HG03280 (cell line): ENCODE results near the gene RNF144A.

ENCODE experiments used
- ATAC-seq: cut with Tn5 transposase; IDR thresholded peaks from one replicate; pipeline ENCODE4 v1.9.1; 2021; ENCODE audit warnings: mild to moderate bottlenecking, moderate library complexity; ENCODE audit not compliant: unreplicated experiment

Gene RNF144A

GRCh38 chr2:6968319-6969100 is 51.3 kb downstream of the RNF144A start:
- no peak for ATAC-seq

DNA sequence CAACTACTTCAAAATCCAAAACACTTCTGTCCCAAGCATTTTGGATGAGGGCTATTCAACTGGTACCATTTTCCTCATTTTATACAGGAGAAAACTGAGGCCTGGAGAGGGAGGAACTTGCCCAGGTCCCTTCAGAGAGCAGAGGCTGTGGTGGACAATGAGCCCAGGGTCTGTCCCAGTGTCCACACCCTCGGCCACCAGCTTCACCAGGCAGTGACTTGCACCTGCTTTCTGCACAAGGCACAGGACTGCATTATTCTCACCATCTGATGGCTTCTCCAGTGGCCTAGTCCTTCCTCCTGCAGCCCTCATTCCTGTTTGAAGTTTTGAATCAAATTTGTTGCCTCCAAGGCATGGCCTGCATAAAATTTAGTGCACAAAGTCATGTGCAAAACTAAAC is 53.3 kb downstream of the RNF144A start:
- ATAC-seq: no peak

DNA sequence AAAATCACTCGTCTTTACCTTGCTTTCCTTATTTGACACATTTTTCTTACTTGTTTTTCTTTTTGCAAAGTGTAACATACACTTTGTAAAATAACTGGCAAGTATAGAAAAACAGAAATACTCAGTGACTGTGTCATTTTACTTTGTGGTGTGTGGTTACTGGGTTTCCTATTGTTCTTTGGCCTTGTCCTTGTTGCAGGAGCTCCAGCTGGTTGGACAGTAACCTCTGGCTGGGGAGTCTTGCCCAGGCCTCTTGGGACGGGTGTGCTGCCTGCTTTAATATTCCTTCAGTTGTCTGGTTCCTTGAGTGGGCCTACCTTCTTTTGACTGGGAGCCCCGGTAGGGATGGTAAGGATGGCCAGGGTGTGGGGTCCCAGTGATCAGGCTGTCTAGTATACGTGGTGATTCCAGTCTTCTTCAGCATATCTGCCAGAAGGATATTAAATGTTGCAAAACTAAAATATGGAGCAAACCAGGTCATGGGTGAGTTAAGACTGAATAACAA is 53.8 kb downstream of the RNF144A start:
- ATAC-seq: no peak

DNA sequence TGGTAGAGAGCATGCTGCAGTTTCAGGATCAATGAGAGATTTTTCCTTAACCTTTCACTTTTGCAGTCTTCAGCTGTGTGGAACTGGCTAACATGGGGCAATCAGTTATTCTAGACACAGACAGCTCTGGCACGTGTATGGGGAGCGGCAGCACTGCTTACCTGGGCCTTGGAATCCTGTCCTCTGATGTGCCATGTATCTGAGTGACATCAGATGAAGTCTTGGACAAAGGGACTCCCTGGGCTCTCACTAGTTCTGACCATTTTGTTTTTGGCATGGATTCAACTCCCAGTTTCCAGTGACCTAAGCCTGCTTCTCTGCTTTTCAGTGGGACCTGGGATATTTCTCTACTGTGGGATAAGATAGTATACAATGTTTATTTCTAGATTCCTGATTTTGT is 54.3 kb downstream of the RNF144A start:
- ATAC-seq: no peak

DNA sequence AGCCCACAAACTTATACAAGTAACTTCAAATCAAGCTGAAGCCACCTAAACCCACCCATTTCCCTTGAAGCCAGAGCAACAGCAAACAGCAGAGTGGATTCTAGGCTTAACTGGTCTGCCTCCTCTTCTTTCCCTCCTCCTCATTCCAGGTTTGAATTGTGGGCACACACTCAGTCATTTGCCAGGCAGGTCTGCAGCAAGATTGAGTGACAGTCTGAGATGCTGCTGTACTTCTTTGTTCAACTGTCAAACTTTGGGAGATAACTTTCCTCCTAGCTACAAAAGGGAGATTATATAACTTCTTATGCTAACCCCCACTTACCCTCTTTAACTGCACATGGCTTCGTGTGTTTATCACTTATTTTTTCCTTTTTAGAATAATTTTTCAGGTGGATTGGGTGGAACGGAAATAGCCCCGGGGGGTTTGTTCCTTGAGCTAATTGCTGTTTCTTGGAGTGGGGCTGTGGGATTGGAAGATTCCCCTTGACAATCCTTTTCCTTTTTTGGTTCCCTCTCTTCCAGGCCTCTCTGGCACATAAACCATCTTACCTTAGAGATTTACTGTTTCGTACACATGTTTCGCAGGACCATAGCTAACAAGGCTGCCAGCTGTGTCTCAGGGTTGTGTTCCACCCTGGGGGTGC is 55.0 kb downstream of the RNF144A start:
- ATAC-seq: no peak

DNA sequence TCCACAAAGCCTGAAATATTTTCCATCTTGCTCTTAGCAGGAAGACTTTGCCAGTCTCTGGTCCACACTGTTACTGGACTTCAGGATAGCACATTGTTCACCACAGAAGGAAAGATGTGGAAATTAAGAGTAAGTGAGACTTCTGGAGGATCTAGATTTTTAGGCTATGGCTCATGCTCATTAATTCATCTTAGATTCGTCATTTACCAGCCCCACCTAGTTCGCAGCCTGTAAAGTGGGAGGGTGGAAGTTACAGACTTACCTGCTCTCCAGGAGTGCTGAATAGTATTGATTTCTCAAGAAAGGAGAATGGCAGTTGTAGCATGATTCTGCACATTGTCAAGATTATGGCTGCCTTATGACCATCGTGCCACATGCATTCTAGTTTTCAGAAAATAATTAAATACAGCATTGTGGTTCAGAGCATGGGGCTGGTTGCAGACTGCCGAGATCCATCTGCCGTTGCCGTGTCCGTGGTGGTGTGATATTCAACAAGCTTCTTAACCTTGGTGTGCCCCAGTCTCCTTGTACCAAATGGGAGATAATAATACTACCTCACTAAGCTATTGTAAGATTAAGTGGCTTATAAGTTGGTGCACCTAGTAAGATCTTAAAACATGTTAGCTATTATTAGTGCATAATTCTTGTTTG is 56.8 kb downstream of the RNF144A start:
- no peak for ATAC-seq

DNA sequence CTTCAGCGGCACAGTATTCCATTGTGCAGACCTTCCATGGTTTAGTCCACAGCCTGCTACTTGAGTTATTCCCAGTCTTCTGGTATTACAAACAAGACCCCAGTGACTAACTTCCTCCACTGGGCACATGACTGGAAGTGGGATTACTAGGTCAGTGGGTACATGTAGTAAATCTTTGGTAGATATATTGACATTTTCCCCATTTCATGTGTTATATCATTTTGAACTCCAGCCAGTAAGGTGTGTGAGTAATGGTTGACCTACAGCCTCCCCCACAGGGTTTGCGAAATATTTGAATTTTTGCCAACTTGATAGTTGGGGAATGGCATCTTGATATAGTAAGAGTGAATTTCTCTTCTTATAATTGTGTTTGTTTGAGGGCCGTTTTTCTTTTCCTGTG is 58.8 kb downstream of the RNF144A start:
- ATAC-seq: no peak

GRCh38 chr2:6977113-6977741 is 60.0 kb downstream of the RNF144A start:
- no peak for ATAC-seq

GRCh38 chr2:6977786-6978185 is 60.6 kb downstream of the RNF144A start:
- ATAC-seq: no peak

DNA sequence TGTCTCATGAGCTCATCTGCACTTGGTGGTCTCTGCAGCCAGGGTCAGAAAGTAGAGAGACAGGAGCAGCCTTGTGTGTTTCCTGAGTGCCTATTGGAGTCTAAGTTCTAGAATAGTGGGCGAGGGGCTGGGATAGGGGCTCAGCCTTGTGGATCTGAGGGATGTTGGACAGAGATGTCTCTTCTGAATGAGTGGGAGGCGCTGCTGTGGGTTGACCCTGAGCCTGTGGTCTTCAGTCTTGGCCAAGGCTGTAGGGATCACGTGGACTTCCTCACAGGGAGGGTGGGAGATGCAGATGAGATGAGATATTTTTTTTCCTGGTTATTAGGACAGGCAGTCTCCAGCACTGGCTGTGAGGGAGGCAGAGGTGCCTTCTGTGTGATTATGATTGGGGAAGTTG is 61.8 kb downstream of the RNF144A start:
- no peak for ATAC-seq

- no peak for ATAC-seq
Observed at GRCh38 chr2:6982449-6982848, 65.2 kb downstream of the RNF144A start.

- ATAC-seq: no peak
Observed at GRCh38 chr2:6982934-6983589, 65.8 kb downstream of the RNF144A start.

DNA sequence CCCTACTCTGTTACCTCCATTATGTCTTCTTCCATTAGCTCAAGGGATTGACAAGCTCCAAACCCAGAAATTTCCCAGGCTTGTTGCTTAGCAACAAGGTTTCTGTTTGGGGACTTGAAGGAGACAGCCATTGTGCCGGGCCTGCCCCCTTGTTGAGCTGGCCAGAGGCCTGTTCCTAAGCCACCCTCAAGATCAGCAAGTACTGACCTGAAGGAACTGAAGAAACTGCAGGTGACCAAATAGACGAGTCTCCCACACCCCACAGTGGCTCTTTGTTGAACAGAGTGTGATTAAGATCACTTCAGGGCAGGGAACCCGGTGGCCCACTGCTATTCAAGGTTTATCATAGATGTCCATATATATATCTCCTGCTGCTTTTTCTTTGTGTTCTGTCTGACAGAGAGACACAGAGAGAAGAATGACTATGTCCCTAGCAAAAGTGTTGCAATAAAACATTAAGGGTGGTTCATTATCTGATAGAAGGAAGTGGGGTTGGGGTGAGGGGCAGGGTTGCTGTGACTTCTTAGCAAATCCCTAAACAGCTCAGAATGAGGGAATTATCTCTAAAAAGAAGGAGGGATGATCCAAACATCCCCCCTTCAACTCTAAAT is 69.2 kb downstream of the RNF144A start:
- no peak for ATAC-seq

DNA sequence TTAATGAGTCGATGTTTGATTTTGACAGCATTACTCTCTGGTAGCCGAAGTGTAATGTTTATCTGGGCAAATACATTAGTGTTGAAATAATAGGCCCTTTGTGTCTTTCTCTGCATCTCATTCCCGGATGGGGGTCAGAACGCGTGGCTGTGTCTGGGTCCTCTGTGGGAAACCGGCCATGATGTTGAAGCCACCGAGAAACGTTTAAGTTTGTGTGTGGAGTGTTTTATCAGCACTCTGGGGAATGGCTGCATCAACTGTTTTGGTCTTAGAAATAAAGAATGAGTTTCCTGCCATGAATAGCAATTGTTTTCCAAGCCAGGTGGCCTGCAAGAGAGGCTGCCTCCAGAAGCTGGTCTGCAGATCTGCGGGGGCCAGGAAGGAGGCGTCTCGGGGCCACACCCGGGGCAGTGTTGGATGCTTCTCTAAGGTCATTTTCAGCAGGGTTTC is 69.7 kb downstream of the RNF144A start:
- no peak for ATAC-seq

DNA sequence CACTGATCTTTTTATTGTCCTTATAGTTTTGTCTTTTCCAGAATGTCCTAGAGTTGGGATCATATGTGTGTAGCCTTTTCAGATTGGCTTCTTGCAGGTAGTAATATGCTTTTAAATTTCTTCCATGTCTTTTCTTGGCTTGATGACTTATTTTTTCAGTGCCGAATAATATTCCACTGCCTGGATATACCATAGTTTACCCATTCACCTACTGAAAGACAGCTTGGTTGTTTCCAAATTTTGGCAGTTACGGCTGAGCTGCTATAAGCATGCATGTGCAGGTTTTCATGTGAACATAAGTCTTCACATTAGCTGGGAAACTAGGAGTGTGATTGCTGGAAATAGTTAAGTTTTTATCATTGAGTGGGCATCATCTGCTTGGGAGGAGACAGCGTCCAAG is 73.7 kb downstream of the RNF144A start:
- ATAC-seq: no peak

- no peak for ATAC-seq
Observed at GRCh38 chr2:6992794-6993228, 75.6 kb downstream of the RNF144A start.

DNA sequence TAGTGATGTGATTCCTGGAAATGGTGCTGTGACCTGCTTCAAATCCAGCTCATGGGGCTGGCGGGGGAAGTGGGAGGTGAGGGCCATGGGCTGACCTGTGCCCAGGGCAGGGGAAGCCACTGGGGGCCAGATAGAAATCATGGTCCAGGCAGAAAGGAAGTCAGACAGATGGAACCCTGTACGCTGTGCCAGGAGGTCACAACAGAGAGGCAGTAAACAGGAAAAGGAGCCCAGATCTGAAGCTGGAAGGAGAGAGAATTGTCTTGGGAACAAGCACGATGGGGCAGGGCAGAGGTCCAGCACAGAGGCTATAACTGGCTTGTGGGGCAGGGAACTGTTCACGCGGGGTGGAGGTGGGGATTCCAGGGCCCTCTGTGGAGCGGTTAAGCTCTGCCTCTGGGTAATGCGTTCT is 76.0 kb downstream of the RNF144A start:
- ATAC-seq: no peak

DNA sequence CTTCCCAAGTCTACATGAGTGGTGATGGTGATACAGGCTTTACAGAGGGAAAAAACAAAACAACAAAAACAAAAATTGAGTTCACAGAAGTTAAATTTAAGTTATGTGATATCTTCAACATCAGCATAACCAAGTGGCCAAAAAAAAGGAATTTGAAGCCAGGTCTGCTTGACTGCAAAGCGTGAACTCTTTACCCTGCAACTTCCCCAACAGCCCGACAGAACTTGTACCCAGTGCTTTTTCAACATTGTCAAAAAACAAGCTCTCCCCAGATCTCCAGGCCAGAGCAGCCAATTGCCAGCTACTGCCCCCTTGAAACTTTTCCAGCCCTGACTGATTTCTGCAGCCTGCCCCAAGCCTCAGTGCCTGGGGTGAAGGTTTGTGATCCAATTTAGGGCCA is 76.7 kb downstream of the RNF144A start:
- ATAC-seq: no peak

DNA sequence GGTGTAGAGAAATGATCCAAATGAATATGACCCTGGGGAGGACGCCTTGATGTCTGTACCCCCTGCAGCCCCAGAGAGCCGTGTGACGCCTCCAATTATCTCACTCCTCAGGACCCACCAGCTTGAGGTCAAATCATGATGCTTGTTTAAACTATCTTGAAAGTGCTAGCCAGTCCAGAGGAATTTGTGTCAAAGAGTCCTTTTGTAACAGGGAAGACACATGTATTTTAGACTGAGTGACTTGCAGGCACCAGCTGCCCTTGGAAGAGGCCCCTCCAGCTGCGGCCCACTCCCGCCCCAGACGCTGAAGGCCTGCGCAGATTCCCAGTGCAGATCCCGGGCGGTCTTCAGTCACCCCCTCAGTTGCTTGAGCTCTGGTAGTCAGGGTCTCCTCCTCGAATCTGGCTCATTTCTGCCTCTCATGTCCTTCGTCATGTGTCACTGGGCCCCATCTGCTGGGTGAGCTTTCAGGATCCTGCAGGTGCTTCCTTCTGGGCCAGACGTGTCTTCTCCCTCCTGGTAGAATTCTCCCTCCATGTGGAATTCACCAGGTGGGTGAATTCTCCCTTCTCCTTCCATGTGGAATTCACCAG is 77.4 kb downstream of the RNF144A start:
- ATAC-seq: no peak
